ENCODE data around the gene SCAF1. TPM values are rescaled to one million over a fixed set of nuclear protein-coding genes. Genes with fewer than 3 reads are reported as not detected.

SCAF1 gene
- total RNA-seq = 8.4 TPM

- Histone ChIP-seq H3K27me3 (ENCODE audit: control insufficient read depth in 3 of 3, insufficient read depth in 3 of 3, low read length in 3 of 3) (no peaks in the 10 kb centered on the region), H3K9me3 (ENCODE audit: control insufficient read depth in 3 of 3, low read length in 3 of 3) (no peaks in the 10 kb centered on the region), H3K4me3 (ENCODE audit: low read length in 3 of 3) (peak within 1 kb of the TSS; percentile 95 to 99 (median 97)), H3K27ac (ENCODE audit: low read depth, low read length) (peak within 1 kb of the TSS; percentile 100), H3K36me3 (ENCODE audit: control insufficient read depth in 3 of 3, insufficient read depth in 3 of 3, low read length in 3 of 3) (peaks cover 13 to 18% (median 18%) of the 10 kb centered on the region in 3 donors), H3K4me1 (ENCODE audit: control insufficient read depth in 3 of 3, insufficient read depth in 3 of 3, low read length in 3 of 3) (peaks cover 38 to 42% (median 39%) of the 10 kb centered on the region in 3 donors), H3K9ac (ENCODE audit: low read depth in 1 of 3, low read length in 3 of 3) (peak within 1 kb of the TSS; percentile 98 to 100 (median 99))
Observed at GRCh38 chr19:49641688-49642491, at the start of gene SCAF1. SCAF1 (plus strand) TSS chr19:49642209; CDS start chr19:49645027, 2,818 bp downstream.

GRCh38 chr19:49592486-49593232 is 49.4 kb upstream of the SCAF1 start:
- Histone ChIP-seq H3K27me3 (ENCODE audit: control insufficient read depth in 3 of 3, insufficient read depth in 3 of 3, low read length in 3 of 3) (no peaks in the 10 kb centered on the region), H3K36me3 (ENCODE audit: control insufficient read depth in 3 of 3, insufficient read depth in 3 of 3, low read length in 3 of 3) (peaks cover 0 to 13% (median 7%) of the 10 kb centered on the region in 3 donors), H3K4me3 (ENCODE audit: low read length in 3 of 3) (peak overlapping the region; percentile 79 to 84 (median 81)), H3K4me1 (ENCODE audit: control insufficient read depth in 3 of 3, insufficient read depth in 3 of 3, low read length in 3 of 3) (peaks cover 16 to 28% (median 22%) of the 10 kb centered on the region in 3 donors), H3K27ac (ENCODE audit: low read depth, low read length) (peak overlapping the region; percentile 36), H3K9me3 (ENCODE audit: control insufficient read depth in 3 of 3, low read length in 3 of 3) (no peaks in the 10 kb centered on the region), H3K9ac (ENCODE audit: low read depth in 1 of 3, low read length in 3 of 3) (peak overlapping the region; percentile 23 to 82 (median 57))

GRCh38 chr19:49593233-49594113 is 48.5 kb upstream of the SCAF1 start:
- Histone ChIP-seq H3K36me3 (ENCODE audit: control insufficient read depth in 3 of 3, insufficient read depth in 3 of 3, low read length in 3 of 3) (peaks cover 2 to 13% (median 7%) of the 10 kb centered on the region in 3 donors), H3K4me3 (ENCODE audit: low read length in 3 of 3) (peak overlapping the region; percentile 52 to 84 (median 65)), H3K27me3 (ENCODE audit: control insufficient read depth in 3 of 3, insufficient read depth in 3 of 3, low read length in 3 of 3) (no peaks in the 10 kb centered on the region), H3K9me3 (ENCODE audit: control insufficient read depth in 3 of 3, low read length in 3 of 3) (no peaks in the 10 kb centered on the region), H3K27ac (ENCODE audit: low read depth, low read length) (peak overlapping the region; percentile 63), H3K9ac (ENCODE audit: low read depth in 1 of 3, low read length in 3 of 3) (peak overlapping the region; percentile 47 to 64 (median 60)), H3K4me1 (ENCODE audit: control insufficient read depth in 3 of 3, insufficient read depth in 3 of 3, low read length in 3 of 3) (peaks cover 16 to 28% (median 22%) of the 10 kb centered on the region in 3 donors)

GRCh38 chr19:49594157-49594992 is 47.6 kb upstream of the SCAF1 start:
- Histone ChIP-seq H3K9me3 (ENCODE audit: control insufficient read depth in 3 of 3, low read length in 3 of 3) (no peaks in the 10 kb centered on the region), H3K27ac (ENCODE audit: low read depth, low read length) (no peak overlapping the region), H3K36me3 (ENCODE audit: control insufficient read depth in 3 of 3, insufficient read depth in 3 of 3, low read length in 3 of 3) (peaks cover 7 to 21% (median 9%) of the 10 kb centered on the region in 3 donors), H3K9ac (ENCODE audit: low read depth in 1 of 3, low read length in 3 of 3) (no peak overlapping the region), H3K4me1 (ENCODE audit: control insufficient read depth in 3 of 3, insufficient read depth in 3 of 3, low read length in 3 of 3) (peaks cover 16 to 28% (median 22%) of the 10 kb centered on the region in 3 donors), H3K27me3 (ENCODE audit: control insufficient read depth in 3 of 3, insufficient read depth in 3 of 3, low read length in 3 of 3) (no peaks in the 10 kb centered on the region), H3K4me3 (ENCODE audit: low read length in 3 of 3) (no peak overlapping the region)

- Histone ChIP-seq H3K4me1 (ENCODE audit: control insufficient read depth in 3 of 3, insufficient read depth in 3 of 3, low read length in 3 of 3) (peaks cover 16 to 26% (median 20%) of the 10 kb centered on the region in 3 donors), H3K27me3 (ENCODE audit: control insufficient read depth in 3 of 3, insufficient read depth in 3 of 3, low read length in 3 of 3) (no peaks in the 10 kb centered on the region), H3K9me3 (ENCODE audit: control insufficient read depth in 3 of 3, low read length in 3 of 3) (no peaks in the 10 kb centered on the region), H3K9ac (ENCODE audit: low read depth in 1 of 3, low read length in 3 of 3) (no peak overlapping the region), H3K36me3 (ENCODE audit: control insufficient read depth in 3 of 3, insufficient read depth in 3 of 3, low read length in 3 of 3) (peaks cover 12 to 28% (median 18%) of the 10 kb centered on the region in 3 donors), H3K4me3 (ENCODE audit: low read length in 3 of 3) (no peak overlapping the region), H3K27ac (ENCODE audit: low read depth, low read length) (no peak overlapping the region)
Observed at GRCh38 chr19:49594993-49595818, 46.8 kb upstream of the SCAF1 start.

GRCh38 chr19:49595819-49596404 is 46.1 kb upstream of the SCAF1 start:
- Histone ChIP-seq H3K9ac (ENCODE audit: low read depth in 1 of 3, low read length in 3 of 3) (no peak overlapping the region), H3K27ac (ENCODE audit: low read depth, low read length) (no peak overlapping the region), H3K36me3 (ENCODE audit: control insufficient read depth in 3 of 3, insufficient read depth in 3 of 3, low read length in 3 of 3) (peaks cover 12 to 30% (median 20%) of the 10 kb centered on the region in 3 donors)

GRCh38 chr19:49596407-49596806 is 45.6 kb upstream of the SCAF1 start:
- H3K9me3 ChIP-seq (ENCODE audit: control insufficient read depth in 3 of 3, low read length in 3 of 3) = no peaks in the 10 kb centered on the region
- H3K9ac ChIP-seq (ENCODE audit: low read depth in 1 of 3, low read length in 3 of 3) = no peak overlapping the region

More at GRCh38 chr19:49595819-49596404, 46.1 kb upstream of the SCAF1 start:
- Histone ChIP-seq H3K27me3 (ENCODE audit: control insufficient read depth in 3 of 3, insufficient read depth in 3 of 3, low read length in 3 of 3) (no peaks in the 10 kb centered on the region), H3K4me1 (ENCODE audit: control insufficient read depth in 3 of 3, insufficient read depth in 3 of 3, low read length in 3 of 3) (peaks cover 12 to 20% (median 15%) of the 10 kb centered on the region in 3 donors), H3K4me3 (ENCODE audit: low read length in 3 of 3) (no peak overlapping the region), H3K9me3 (ENCODE audit: control insufficient read depth in 3 of 3, low read length in 3 of 3) (no peaks in the 10 kb centered on the region)

More at GRCh38 chr19:49596407-49596806, 45.6 kb upstream of the SCAF1 start:
- Histone ChIP-seq H3K36me3 (ENCODE audit: control insufficient read depth in 3 of 3, insufficient read depth in 3 of 3, low read length in 3 of 3) (peaks cover 12 to 33% (median 23%) of the 10 kb centered on the region in 3 donors), H3K4me1 (ENCODE audit: control insufficient read depth in 3 of 3, insufficient read depth in 3 of 3, low read length in 3 of 3) (peaks cover 12 to 20% (median 15%) of the 10 kb centered on the region in 3 donors), H3K27me3 (ENCODE audit: control insufficient read depth in 3 of 3, insufficient read depth in 3 of 3, low read length in 3 of 3) (no peaks in the 10 kb centered on the region), H3K27ac (ENCODE audit: low read depth, low read length) (no peak overlapping the region), H3K4me3 (ENCODE audit: low read length in 3 of 3) (no peak overlapping the region)

Data from skeletal muscle tissue (tissue), 4 donors.